ENCODE measurements around the gene GDPGP1.
"Not testable (repeated sequence)": the region's sequence is repeated elsewhere in the genome, so short reads cannot be mapped to it uniquely, and the experiment has no call there.

The GDPGP1 gene

GRCh38 chr15:90271459-90272166 is 37.6 kb downstream of the GDPGP1 start:
- Histone ChIP-seq H3K4me3 (ENCODE audit: low read depth, low read length) (no peak overlapping the region), H3K9ac (ENCODE audit: low read depth, low read length) (no peak overlapping the region), H3K27me3 (ENCODE audit: control insufficient read depth, insufficient read depth, low read length) (no peaks in the 10 kb centered on the region), H3K9me3 (ENCODE audit: control insufficient read depth, insufficient read depth, low read length) (no peaks in the 10 kb centered on the region), H3K36me3 (ENCODE audit: control insufficient read depth, insufficient read depth, low read length) (peaks cover 19% of the 10 kb centered on the region), H3K4me1 (ENCODE audit: control insufficient read depth, insufficient read depth, low read length) (no peaks in the 10 kb centered on the region)

DNA sequence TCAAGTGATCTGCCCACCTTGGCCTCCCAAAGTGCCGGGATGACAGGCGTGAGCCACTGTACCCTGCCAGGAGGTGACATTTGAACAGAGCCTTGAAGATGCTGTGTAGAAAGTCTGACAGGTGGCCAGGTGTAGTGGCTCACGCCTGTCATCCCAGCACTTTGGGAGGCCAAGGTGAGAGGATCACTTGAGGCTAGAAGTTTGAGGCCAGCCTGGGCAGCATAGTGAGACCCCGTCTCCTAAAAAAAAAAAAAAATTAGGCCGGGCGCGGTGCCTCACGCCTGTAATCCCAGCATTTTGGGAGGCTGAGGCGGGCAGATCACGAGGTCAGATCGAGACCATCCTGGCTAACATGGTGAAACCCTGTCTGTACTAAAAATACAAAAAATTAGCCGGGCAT is 44.5 kb downstream of the GDPGP1 start:
- H3K9ac ChIP-seq (ENCODE audit: low read depth, low read length); H3K4me1 ChIP-seq (ENCODE audit: control insufficient read depth, insufficient read depth, low read length); H3K4me3 ChIP-seq (ENCODE audit: low read depth, low read length); H3K9me3 ChIP-seq (ENCODE audit: control insufficient read depth, insufficient read depth, low read length); H3K27me3 ChIP-seq (ENCODE audit: control insufficient read depth, insufficient read depth, low read length); H3K36me3 ChIP-seq (ENCODE audit: control insufficient read depth, insufficient read depth, low read length): not testable (repeated sequence)

- not testable (repeated sequence) for H3K36me3 ChIP-seq (ENCODE audit: control insufficient read depth, insufficient read depth, low read length); H3K4me1 ChIP-seq (ENCODE audit: control insufficient read depth, insufficient read depth, low read length); H3K27me3 ChIP-seq (ENCODE audit: control insufficient read depth, insufficient read depth, low read length); H3K9me3 ChIP-seq (ENCODE audit: control insufficient read depth, insufficient read depth, low read length); H3K4me3 ChIP-seq (ENCODE audit: low read depth, low read length); H3K9ac ChIP-seq (ENCODE audit: low read depth, low read length)
Observed at GRCh38 chr15:90280743-90281142, 46.7 kb downstream of the GDPGP1 start.

DNA sequence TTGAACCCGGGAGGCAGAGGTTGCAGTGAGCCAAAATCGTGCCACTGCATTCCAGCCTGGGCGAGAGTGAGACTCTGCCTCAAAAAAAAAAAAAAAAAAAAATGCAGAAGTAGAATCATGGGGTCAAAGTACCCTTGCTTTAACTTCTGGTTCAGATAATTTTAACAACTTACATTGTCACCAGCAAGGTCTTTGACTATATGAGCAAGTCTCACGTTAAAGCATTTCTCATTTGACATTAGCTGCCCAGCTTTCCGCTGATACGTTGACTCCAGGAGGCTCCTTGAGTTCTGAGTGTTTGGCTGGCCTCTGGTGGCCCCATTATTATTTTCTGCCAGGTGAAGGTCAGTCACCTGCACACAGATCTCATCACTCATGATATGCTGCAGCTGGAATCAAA is 47.6 kb downstream of the GDPGP1 start:
- H3K4me1 ChIP-seq (ENCODE audit: control insufficient read depth, insufficient read depth, low read length); H3K27me3 ChIP-seq (ENCODE audit: control insufficient read depth, insufficient read depth, low read length); H3K4me3 ChIP-seq (ENCODE audit: low read depth, low read length); H3K9me3 ChIP-seq (ENCODE audit: control insufficient read depth, insufficient read depth, low read length); H3K9ac ChIP-seq (ENCODE audit: low read depth, low read length); H3K36me3 ChIP-seq (ENCODE audit: control insufficient read depth, insufficient read depth, low read length): not testable (repeated sequence)

DNA sequence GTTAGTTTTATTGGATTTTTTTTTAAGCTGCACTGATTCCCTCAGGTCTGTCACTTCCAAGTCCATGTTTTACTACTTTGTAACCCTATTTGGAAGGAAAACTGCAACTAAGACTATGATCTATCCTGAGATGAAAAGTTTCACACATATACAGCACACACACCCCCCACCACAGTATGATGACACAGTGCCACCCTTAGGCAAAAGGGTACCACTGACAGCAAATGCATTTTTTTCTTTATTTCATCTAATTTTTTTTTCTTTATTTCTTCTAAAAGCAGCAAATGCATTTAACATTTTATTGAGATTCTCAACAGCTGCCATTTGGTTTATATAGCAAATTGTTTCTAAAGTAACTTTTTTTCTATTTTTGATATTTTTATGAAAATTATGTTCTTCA is 52.7 kb downstream of the GDPGP1 start:
- H3K27me3 ChIP-seq (ENCODE audit: control insufficient read depth, insufficient read depth, low read length), result no peaks in the 10 kb centered on the region
- no peak overlapping the region for H3K9ac ChIP-seq (ENCODE audit: low read depth, low read length)
- no peaks in the 10 kb centered on the region for H3K36me3 ChIP-seq (ENCODE audit: control insufficient read depth, insufficient read depth, low read length)
- peaks cover 3% of the 10 kb centered on the region for H3K4me1 ChIP-seq (ENCODE audit: control insufficient read depth, insufficient read depth, low read length)
- H3K4me3 ChIP-seq (ENCODE audit: low read depth, low read length), result no peak overlapping the region
- no peaks in the 10 kb centered on the region for H3K9me3 ChIP-seq (ENCODE audit: control insufficient read depth, insufficient read depth, low read length)

DNA sequence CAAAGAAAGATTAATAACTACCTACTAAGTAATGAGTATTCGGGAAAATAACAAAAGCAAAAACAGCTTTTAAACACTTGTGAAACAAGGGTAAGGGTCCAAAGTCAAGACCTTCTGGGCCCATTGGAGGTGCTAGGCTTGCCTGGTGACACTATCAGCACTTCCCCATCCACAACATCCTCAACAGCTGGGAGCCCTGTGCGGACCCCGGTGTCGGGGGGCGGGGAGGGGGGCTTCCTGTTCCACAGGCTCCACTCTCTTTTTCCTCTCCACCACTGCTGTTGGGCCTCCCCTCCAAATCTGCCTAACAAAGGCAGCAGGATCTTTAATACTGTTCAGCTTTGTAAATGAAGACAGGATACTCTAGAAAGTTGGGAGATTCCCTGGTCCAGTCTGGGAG is 53.1 kb downstream of the GDPGP1 start:
- no peak overlapping the region for H3K9ac ChIP-seq (ENCODE audit: low read depth, low read length)
- H3K9me3 ChIP-seq (ENCODE audit: control insufficient read depth, insufficient read depth, low read length), result no peaks in the 10 kb centered on the region
- H3K4me1 ChIP-seq (ENCODE audit: control insufficient read depth, insufficient read depth, low read length), result peaks cover 3% of the 10 kb centered on the region
- no peak overlapping the region for H3K4me3 ChIP-seq (ENCODE audit: low read depth, low read length)
- no peaks in the 10 kb centered on the region for H3K27me3 ChIP-seq (ENCODE audit: control insufficient read depth, insufficient read depth, low read length)
- H3K36me3 ChIP-seq (ENCODE audit: control insufficient read depth, insufficient read depth, low read length), result no peaks in the 10 kb centered on the region

DNA sequence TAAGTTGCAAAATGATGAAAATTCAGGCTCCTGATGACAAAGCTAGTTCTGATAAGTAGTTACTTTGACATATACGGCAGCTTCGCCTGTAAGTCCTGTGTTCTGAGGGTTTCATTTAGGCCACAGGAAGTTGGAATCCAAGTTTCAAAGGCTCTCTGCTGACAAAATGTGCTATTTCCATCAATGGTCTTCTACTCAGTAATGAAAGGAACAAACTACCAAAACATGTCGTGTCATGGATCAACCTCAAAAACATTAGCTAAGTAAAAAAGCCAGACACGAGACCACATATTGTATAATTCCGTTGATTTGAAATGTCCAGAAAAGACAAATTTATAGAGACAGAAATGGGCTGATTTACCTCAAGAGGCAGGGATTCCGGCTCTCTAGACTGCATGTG is 53.9 kb downstream of the GDPGP1 start:
- Histone ChIP-seq H3K27me3 (ENCODE audit: control insufficient read depth, insufficient read depth, low read length) (no peaks in the 10 kb centered on the region), H3K4me3 (ENCODE audit: low read depth, low read length) (no peak overlapping the region), H3K36me3 (ENCODE audit: control insufficient read depth, insufficient read depth, low read length) (no peaks in the 10 kb centered on the region), H3K9ac (ENCODE audit: low read depth, low read length) (no peak overlapping the region), H3K4me1 (ENCODE audit: control insufficient read depth, insufficient read depth, low read length) (peaks cover 3% of the 10 kb centered on the region), H3K9me3 (ENCODE audit: control insufficient read depth, insufficient read depth, low read length) (no peaks in the 10 kb centered on the region)

GRCh38 chr15:90291679-90292356 is 57.8 kb downstream of the GDPGP1 start:
- H3K27me3 ChIP-seq (ENCODE audit: control insufficient read depth, insufficient read depth, low read length), result no peaks in the 10 kb centered on the region
- no peaks in the 10 kb centered on the region for H3K36me3 ChIP-seq (ENCODE audit: control insufficient read depth, insufficient read depth, low read length)
- no peak overlapping the region for H3K9ac ChIP-seq (ENCODE audit: low read depth, low read length)
- peaks cover 2% of the 10 kb centered on the region for H3K4me1 ChIP-seq (ENCODE audit: control insufficient read depth, insufficient read depth, low read length)
- H3K9me3 ChIP-seq (ENCODE audit: control insufficient read depth, insufficient read depth, low read length), result no peaks in the 10 kb centered on the region
- no peak overlapping the region for H3K4me3 ChIP-seq (ENCODE audit: low read depth, low read length)

DNA sequence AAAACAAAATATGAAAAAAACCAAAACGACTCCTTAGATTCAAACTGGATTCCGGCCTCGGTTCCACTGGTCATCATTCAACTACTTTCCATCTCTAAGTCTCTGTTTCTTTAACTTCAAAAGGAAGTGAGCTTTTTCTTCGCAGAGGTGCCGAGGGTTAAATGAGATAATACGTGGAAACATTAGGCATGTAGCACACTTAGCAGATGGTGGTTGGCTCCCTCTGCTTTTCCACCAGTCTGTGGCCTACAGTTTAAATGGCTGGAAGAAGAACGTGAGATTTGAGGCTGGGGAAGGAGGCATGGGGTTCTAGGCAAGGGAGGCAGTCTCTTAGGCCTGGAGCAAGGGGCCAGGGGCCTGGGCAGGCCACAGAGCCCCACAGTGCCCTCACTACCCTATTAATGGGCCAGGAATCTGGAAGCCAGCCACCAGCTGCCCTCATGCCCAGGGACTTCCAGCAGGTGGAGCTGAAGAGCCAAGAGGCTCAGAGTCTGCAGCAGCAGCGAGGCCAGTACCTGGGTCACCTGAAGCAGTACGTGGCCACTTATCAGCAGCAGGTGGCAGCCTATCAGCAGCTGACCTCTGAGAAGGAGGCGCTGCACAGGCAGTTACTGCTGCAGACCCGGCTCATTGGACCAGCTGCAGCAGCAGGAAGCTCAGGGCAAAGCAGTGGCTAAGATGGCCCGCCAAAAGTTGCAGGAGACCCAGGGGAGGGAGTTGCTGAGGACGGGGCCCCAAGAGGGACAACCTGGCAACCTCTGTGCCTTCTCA is 59.2 kb downstream of the GDPGP1 start:
- not testable (repeated sequence) for H3K36me3 ChIP-seq (ENCODE audit: control insufficient read depth, insufficient read depth, low read length); H3K27me3 ChIP-seq (ENCODE audit: control insufficient read depth, insufficient read depth, low read length); H3K4me3 ChIP-seq (ENCODE audit: low read depth, low read length); H3K9ac ChIP-seq (ENCODE audit: low read depth, low read length); H3K4me1 ChIP-seq (ENCODE audit: control insufficient read depth, insufficient read depth, low read length); H3K9me3 ChIP-seq (ENCODE audit: control insufficient read depth, insufficient read depth, low read length)

- Histone ChIP-seq H3K36me3 (ENCODE audit: control insufficient read depth, insufficient read depth, low read length) (no peaks in the 10 kb centered on the region), H3K9me3 (ENCODE audit: control insufficient read depth, insufficient read depth, low read length) (no peaks in the 10 kb centered on the region), H3K27me3 (ENCODE audit: control insufficient read depth, insufficient read depth, low read length) (no peaks in the 10 kb centered on the region), H3K9ac (ENCODE audit: low read depth, low read length) (no peak overlapping the region), H3K4me3 (ENCODE audit: low read depth, low read length) (no peak overlapping the region), H3K4me1 (ENCODE audit: control insufficient read depth, insufficient read depth, low read length) (no peaks in the 10 kb centered on the region)
Observed at GRCh38 chr15:90294159-90294558, 60.1 kb downstream of the GDPGP1 start.

DNA sequence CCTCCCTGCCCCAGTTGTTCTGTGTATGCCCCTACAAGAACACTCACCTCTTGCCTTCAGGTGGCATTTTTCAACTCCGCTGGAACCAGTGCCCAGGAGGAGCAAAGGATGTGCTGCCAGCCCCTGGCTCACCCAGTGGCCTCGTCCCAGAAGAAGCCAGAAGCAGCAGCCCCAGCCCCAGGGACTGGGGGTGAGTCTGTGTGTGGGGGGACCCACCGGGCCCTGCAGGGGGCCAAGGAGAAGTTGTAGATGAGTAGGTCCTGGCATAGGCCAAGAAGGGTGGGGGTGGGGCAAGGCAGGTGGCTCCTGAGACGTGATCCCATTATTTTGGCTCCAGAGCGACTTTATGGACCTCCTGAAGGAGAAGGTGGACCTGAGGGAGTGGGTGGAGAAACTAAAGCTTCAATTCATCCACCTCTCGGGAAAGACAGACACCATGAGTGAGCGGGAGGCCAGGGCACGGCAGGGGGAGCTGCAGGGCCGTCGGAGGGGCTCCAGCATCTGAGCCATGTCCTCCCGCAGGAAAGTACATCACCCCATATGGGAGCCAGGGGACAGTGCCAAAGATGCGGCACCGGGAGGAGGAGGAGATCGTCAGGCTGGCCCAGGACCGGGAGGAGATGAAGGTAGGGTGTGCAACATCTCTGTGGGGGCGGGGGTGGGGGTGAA is 60.7 kb downstream of the GDPGP1 start:
- H3K9me3 ChIP-seq (ENCODE audit: control insufficient read depth, insufficient read depth, low read length), result no peaks in the 10 kb centered on the region
- H3K4me1 ChIP-seq (ENCODE audit: control insufficient read depth, insufficient read depth, low read length), result no peaks in the 10 kb centered on the region
- H3K36me3 ChIP-seq (ENCODE audit: control insufficient read depth, insufficient read depth, low read length), result no peaks in the 10 kb centered on the region
- H3K4me3 ChIP-seq (ENCODE audit: low read depth, low read length), result no peak overlapping the region
- H3K9ac ChIP-seq (ENCODE audit: low read depth, low read length), result no peak overlapping the region
- H3K27me3 ChIP-seq (ENCODE audit: control insufficient read depth, insufficient read depth, low read length), result no peaks in the 10 kb centered on the region
